CMK (cell line): ENCODE results near the gene TBC1D10A.
"Not testable (repeated sequence)": the region's sequence is repeated elsewhere in the genome, so short reads cannot be mapped to it uniquely, and the experiment has no call there.

Source experiments
- DNase-seq: peaks from one replicate; pipeline ENCODE4 v3.0.0-alpha.2; 2010; ENCODE audit warnings: low read depth

Gene TBC1D10A

DNA sequence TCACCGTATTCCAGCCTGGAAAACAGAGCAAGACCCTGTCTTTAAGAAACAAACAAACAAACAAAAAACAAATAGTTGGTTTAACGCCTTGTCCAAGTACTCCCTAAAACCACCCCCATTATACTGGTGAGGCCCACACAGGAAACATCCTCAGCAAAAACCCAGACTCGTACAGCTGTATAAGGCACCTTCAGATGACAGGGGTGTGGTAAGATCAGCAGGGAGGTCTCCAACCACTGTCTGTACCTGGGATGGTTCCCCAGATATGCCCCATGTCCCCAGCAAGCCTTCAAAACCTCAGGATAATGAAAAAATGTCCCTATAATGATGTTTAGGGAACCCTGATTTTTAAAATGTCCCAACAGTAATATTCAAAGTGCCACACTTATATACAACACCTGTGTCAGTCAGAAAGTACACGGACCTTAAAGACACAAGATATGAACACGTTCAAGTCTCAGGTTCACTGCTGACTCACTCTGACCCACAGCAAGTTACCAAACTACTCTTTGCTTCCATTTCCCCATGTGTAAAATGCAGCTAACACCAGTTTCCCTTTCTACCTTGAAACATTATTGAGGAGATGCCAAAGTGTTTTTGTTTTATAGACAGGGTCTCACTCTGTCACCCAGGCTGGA lies 20.6 kb upstream of the TBC1D10A start:
- DNase-seq: no peak

DNA sequence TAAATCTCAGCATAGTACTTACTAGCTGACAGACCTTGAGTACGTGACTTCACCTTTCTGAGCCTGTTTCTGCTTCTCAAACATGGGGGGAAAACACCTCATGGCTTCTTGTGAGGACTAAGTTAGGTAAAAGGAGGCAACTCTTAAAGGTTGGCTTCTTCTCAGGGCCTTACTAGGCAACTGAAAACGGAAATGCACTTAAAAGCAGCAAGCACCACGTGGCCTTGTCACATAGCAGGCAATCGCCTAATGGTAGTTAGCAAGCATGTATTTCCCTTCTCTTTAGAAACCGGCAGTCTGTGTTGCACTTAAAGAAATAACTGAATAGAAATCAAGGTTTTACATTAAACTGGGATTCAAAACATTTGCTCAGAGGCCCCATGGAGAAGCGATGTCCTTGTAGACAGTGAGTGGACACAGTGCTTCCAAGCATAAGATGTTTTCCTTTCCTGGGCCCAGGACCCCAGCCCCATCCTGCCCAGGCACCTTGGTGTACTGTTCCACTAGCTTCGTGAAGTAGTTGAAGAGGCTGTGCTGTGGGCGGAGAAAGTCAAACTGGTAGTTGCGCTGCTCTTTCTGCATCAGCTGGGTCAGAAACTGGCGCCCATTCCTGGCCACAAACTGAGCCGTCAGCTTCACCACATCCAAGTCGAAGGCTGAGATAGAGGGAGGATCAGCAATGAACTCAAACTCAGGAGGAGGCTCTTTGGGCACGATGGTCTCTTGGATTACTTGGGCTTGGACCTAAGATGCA lies 17.9 kb upstream of the TBC1D10A start:
- DNase-seq: no peak

DNA sequence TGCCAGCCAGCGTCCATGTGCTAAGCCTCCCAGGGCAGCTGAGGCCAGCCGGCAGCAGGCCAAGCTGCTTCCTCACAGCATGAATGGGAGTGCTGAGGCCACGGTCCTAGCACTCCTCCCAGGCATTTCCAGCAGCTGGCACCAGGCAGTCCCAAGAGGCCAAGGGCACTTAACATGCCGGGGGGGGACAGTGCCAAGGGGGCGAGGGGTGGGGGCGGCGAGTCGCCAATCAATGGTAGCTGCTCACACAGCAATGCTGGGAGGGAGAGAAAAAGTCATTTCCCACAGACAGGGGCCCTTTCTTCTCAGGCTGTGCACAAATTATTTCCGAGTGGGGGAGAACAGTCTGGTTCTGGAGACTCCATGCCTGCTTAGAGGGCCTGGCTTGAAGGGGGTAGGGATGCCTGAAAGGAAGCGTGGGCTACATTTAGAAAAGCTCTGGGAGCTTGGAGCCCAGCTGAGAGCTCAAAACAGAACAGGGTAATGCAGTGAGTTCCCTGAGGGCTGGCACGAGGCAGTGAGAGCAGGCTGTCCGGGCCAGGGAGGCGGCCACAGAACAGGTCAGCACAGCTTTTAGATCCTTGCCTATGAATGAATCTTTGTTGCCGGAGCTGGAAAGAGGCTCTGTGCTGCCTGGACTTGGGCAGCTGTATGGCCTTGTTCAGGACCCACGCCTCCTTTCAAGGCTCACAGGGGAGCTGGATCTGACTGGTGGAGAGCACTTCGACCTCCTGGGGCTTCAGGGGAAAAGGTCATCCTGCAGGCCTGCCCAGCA lies 14.4 kb upstream of the TBC1D10A start:
- DNase-seq: no peak

DNA sequence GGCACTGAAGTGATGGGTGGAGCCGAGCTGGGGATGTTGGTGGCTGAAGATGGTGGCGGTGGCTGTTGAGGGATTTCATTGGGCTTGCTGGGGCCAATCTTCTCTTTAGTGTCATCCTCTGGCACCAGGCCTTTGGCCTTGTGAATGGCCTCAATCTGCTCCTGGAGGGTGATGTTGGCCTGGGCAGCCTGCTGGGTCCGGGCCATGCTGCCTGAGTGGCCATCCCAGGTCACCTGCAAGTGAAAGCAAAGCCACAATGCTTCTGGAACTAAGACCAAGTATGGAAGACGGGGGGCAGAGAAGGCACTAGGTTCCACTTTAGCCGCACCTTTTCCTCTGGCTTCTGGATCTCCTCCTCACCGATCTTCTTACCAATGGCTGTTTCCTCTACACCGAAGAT lies 12.1 kb upstream of the TBC1D10A start:
- no peak for DNase-seq

DNA sequence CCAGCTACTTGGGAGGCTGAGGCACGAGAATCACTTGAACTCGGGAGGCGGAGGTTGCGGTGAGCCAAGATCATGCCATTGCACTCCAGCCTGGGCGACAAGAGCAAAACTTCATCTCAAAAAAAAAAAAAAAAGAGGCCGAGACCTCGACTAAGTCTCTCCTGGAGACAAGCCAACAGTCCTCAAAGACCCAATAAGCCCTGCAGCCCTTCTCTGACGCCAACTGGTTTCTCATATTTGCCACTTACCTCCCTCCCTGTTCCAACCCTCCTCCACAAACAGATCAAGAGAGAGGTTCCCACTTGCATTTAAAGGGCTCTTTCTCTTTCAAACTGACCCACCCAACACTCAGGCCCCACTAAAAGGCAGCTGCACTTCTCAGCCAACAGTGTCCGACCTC lies 11.6 kb upstream of the TBC1D10A start:
- DNase-seq: not testable (repeated sequence)

DNA sequence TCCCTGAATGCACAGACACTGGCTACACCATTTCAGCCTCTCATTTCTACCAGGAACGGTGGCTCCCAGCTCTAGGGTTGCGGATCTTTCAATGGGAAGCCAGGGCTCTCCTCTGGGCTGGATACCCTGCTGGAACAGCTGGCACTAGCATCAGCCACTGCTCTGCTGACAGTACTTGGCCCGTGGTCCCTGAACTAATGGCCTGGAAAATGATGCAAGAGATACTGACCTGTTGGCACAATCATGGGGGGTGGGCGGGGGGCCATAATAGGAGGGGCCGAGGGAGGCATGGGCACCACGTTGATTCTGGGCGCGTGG lies 10.7 kb upstream of the TBC1D10A start:
- no peak for DNase-seq

DNA sequence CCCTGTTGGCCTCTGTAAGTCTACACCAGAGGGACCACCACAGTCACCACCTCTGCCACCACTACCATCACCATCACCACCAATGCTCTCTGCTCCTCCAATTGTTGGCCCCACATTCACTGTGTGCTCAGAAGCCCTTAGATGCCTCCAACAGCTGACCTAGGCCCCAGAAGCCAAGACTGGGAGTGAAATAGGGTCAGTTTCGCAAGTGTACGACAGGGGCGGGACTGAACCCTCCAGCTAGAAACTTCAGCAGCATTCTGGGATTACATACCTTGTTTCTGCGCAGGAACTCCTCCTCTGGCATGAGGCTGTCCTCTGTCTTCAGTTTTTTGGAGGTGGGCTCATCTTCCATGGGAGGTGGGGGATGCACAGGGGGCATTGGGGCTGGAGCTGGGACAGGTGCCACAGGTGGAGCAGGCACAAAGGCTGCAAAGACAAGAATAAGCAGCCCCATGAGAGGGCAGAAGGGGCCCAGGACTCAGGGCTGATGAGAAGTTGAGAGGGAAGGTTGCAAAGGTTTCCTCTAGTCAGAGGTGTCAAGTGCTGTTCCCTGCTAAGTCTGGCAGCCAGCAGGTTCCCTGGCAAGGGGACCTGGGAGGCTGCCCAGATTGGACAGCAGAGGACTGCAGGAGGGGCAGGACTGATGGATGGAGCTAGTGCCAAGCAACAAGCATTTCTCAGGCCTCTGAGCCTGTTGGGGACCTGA lies 10.2 kb upstream of the TBC1D10A start:
- DNase-seq: no peak

DNA sequence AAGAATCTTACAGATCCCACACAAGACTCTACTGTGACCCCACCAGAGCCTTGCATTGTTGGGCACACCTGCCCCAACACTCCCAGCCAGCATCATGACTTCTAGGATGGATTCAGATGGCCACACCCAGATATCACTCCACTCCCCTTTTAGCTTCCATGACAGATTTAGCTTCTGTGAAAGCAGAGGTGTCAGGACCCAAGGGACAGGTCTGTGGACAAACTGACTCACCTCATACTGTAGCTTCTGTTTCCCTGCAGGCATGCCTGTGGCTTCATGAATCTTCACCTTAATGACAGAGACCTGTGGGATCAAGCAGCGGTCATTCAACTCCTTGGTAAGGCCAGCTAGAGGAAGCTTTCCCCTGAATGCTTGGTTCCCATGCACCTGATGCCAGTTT lies 8.5 kb upstream of the TBC1D10A start:
- no peak for DNase-seq

DNA sequence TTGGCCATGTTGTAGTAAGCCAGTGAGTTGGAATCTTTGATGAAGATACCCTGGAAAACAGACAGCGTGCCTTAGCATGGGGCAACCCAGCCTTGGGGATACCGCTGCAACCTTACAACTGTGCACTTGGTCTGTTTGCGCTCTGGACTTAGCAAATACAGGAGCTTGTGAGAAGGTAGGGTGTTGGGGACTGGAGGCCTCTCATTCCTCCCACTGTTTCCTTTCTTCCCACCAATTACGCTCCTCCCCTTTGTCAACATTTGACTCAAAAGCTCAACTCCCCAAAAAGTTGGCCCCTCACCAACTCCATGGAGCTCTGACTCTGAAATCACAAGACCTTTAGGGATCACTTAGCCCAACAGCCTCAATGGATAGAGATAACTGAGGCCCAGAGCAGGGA lies 7.9 kb upstream of the TBC1D10A start:
- DNase-seq: no peak

DNA sequence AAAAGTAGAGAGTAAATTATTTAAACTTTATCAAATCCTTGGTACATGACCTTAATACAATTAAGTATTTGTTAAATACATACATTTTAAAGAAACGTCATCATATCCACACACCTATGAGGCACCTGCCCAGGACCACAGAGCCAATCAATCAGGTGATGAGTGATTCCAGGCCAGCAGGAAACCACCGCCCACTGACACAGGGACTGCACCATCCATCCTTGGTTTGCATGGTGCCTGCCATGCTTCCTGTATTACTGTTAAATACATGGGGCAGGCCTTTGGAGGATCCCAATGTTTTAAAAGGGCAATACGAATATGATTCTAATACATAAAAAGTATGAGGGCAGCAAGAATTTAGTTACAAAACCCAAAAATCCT lies 7.0 kb upstream of the TBC1D10A start:
- no peak for DNase-seq

DNA sequence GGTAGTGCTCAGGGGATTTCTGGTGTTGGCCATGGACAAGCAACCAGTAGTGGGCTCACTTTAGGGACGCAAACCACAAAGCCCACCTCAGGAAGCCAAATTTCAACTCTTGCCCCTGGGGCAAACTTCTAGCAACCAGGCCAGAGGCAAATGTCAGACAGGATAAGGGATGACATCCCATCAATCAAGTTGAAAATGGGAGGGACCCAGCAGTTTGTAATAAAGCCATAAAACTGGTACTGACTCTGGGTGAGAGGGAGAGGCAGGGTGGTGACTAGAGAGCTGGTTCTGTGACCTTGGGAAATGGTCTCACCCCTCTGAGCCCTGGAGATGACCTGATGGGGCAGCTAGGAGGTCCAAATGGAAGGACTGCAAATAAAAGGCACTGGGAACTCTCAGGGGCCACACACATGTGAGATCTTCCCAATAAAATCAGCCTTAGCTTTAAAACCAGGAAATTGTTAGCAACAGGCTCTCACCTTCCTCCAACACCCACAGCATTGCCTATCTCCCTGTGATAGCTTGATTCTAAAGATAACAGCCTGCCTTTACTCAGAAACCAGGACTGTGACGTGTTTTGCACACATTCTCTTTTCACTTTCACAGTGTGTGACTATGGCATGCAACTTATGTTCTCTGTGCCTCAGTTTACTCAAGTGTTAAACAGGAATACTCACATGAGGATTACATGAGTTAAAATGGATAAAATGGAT lies 6.4 kb upstream of the TBC1D10A start:
- no peak for DNase-seq

DNA sequence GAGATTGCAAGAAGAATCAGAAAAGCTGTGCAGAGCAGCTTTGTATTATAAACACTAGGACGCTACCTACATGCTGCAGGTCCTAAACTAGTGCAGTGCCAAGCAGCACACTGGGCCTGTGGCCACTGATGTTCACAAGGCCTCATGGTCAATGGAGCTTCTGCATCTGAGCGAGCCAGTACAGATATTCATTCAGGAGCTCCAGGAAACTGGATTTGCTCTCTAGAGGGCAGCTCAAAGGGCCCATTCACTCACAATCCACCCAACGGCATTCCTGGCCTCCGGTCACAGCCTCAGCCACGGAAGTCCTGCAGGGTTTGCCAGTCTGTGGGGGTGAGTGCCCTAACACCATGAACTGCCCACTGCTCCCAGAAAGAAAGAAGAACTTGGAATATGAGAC lies 5.8 kb upstream of the TBC1D10A start:
- no peak for DNase-seq

DNA sequence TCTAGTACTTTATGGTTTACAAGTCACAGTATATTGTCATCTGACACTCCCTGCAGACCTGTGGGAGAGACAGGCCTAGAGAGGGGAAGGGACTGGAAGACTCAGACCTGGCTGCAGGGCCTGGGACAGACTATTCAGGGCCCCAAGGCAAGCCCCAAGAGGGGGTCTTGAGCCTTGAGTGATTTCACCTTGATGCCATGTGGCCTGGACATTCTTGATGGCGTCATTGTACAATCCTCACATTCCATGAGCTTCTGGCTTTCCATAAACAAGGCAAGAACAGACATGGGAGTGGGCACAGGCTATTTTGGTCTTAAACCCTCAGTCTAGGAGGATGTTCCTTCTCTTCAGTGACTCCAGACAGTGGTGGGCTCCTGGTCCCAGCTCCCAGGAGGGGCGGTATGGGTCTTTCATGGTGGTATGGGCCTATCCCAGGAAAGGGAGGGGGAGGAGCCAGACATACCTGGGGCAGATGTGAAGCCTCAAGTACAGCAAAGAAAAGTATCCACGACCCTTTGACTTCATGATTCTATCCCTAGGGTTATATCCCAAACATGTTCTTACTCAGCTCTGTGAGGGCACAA lies 1.8 kb upstream of the TBC1D10A start:
- no peak for DNase-seq

DNA sequence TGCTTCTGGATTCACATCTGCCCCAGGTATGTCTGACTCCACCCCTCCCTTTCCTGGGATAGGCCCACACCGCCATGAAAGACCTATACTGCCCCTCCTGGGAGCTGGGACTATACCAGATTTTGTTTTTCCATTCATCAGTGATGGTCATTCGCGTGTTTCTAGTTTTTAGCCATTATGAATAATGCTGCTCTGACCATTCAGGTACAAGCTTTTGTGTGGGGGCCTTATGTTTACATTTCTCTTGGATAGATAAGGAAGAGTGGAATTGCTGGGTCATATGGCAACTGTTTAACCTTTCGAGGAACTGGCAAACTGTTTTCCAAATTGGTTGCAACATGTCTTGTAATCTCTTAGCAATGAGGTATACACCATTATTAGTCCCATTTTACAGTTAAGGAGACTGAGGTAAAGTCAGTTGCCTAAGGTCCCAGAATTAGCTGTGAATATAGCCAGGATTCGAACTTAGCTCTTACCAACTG lies 1.2 kb upstream of the TBC1D10A start:
- DNase-seq: no peak

DNA sequence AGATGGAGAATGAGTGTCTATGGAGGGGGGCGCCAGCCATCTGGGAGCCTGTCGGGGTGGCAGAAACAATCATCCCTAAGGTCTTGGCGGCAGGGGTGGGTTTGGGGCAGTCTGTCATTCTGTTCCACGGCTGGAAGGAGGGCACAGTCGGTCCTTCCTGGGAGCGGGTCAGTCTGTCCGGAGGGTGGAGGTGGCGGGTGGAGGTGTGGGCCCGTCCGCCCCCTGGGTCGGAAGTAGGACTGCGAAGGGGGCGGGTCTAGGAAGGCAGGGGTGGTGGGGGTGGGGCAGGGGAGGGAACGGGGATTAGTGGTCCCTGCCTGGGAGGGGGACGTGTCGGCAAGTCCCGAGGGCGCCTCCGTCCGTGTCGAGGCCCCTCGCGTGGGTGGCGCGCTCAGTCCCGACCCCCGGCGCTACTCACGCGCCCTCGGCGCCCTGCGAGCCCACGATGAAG lies 461 bp downstream of the TBC1D10A start:
- no peak for DNase-seq

DNA sequence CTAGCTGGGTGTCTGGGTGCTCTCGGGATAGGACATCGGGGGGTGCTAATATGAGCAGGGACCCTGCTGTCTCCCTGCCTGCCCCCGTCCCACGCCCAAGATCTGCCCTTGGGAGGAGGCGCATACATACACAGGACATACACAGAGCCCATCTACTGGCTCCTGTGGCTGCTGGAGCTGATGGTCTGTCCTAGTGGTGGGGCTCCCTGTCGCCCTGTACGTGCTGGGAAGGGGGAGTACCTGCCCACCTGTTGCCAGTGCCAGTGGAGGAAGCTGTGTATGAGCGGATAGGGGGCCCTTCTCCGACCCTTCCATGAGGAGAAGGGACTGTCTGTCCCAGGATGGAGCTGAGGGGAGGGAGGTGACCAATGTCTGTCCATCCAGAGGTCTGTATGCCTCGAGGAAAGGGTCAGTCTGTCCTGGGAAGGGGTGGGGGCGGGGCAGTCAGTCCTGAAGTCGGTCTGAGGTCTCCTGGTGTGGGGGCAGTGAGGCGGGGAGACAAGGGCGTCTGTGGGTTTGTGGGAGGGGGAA lies 952 bp downstream of the TBC1D10A start:
- no peak for DNase-seq

DNA sequence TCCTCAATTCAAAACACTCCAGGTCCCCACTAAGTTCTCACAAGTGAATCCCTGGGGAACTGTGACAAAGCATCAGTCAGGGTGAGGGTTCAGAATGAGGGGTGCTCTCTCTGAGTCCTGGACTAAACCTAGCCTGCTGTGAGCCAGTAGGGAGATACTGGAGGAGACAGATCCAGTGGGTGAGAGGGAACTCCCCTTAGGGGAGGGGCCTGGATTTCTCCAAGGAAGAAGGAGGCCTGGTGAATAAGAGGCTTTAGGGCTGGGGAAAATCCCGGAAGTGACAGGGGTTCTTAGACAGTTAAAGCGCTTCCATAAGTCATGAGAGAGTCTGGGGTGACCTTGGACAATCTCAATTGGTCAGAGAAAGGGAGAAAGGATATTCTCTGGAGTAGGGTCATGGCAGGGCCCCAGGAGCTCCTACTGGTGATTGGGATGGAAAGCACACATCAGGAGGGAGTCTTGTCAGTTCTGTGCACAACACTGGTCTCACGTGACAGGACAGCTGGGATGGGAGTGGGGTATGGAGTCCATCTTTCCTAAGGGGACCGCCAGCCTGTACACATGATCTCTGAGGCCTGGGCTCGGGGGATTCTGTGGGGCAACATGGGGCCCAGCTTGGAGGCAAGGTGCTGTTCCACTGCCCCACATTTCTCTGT lies 1.5 kb downstream of the TBC1D10A start:
- no peak for DNase-seq

DNA sequence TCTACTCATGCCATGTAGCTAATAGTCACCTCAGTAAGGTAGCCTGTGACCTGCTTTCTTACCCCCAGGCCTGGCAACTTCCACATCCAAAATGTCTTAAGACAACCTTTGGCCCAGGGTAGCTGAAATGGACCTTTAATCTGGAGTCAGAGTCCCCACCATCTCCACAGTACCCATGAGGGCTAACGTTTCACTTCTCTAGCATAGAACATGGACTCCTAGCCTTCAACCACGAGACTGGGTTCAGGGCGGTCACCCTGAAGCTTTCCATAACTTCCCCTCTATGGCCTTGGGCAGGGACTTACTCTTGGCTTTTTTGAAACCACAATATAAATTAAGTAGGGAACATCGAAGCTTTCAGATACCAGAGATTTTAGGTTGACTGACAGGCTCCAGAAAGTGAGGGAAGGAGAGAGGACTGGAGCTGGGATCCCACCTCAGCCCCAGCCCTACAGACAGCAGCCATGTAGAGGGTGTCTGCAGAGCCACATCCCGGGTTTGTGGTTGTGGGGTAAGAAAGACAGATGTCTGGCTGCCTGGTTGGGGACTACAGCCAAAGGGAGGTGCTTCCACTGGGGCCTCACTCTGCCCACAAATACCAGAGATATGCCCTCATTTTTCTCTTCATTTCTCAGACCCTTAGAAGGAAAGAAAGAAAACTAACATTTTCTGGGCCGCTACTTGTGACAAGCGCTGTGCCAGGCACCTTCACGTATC lies 2.6 kb downstream of the TBC1D10A start:
- no peak for DNase-seq

DNA sequence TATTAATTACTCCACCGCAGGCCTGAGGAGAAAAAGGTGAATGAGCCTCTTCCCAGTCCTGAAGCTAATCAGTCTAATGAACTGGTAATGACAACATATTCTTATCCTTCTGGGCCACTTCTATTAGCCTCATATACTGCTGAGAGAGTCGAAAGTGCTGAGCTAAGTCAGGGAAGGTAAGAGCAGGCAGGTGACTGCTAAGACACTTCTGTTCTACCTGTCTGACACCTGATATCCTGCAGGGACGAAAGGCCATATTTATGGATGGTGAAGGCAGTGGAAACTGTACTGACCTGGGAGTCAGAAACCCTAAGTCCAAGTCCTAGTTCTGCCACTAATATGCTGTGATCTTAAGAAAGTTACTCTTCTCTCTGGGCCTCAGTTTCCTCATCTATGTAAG lies 3.5 kb downstream of the TBC1D10A start:
- DNase-seq: no peak

DNA sequence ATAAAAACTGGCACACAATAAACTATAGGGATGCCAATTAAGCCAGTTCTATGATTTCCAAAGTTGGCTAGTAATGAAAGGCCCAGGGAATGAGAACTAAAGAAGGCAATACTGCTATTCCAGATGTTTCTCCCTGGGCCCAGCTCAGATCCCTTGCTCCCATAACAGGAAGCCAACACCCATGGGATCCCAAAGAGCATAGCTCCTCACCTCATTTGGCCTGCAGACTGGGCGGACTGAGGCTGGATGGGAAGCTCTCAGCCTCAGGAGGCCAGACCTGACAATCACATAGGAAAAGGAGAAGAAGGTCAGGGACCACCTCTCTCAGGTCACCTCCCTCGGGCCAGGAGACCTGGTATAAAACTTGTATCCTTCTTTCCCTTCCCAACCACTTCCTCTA lies 5.3 kb downstream of the TBC1D10A start:
- no peak for DNase-seq
